RWPE1 (cell line): Measurements from ENCODE around the gene DFFB.

ENCODE experiments used
- CTCF ChIA-PET: fragments of 350-600 bp; sonication (Branson Sonifier 250); formaldehyde crosslinking; extraction: SDS; loops from one replicate; lab custom pipeline; 2021; lab: Yijun Ruan, JAX
- POLR2A ChIA-PET: fragments of 400-600 bp; formaldehyde crosslinking; extraction: SDS; loops from one replicate; lab custom pipeline; 2020; ENCODE audit warnings: antibody characterized with exemption; ENCODE audit not compliant: low non-redundant PET; lab: Yijun Ruan, JAX
- DNase-seq: peaks from one replicate; pipeline ENCODE4 v3.0.0; 2012; ENCODE audit warnings: low spot score
- H3K27ac ChIP-seq: fragments of 450-650 bp; 2 replicates; pipeline ENCODE4 v1.5.1; 2017
- CTCF ChIP-seq: fragments of 450-650 bp; conservative IDR thresholded peaks from 2 replicates; pipeline ENCODE4 v1.5.1; 2017; ENCODE audit warnings: low read depth, mild to moderate bottlenecking

The DFFB gene

GRCh38 chr1:3929126-3929525 lies 71.8 kb downstream of the DFFB start:
- POLR2A ChIA-PET, result no interaction called here
- no peak for TF ChIP-seq CTCF
- H3K27ac ChIP-seq, result no peak overlapping the region
- DNase-seq, result no peak
- CTCF ChIA-PET, result no interaction called here

GRCh38 chr1:3930301-3931006 lies 73.2 kb downstream of the DFFB start:
- TF ChIP-seq CTCF, result no peak
- ChIA-PET CTCF (interaction anchor here (0.6 kb wide), 1 partner anchor 67 kb away, joined by 3 read pairs; no protein-coding TSS in a partner anchor), POLR2A (no interaction called here)

GRCh38 chr1:3931007-3931912 lies 74.0 kb downstream of the DFFB start:
- ChIA-PET CTCF (interaction anchor here (0.6 kb wide), 1 partner anchor 66 kb away, joined by 3 read pairs; no protein-coding TSS in a partner anchor), POLR2A (no interaction called here)
- no peak for DNase-seq
- TF ChIP-seq CTCF, result no peak
- no peak overlapping the region for H3K27ac ChIP-seq

More at GRCh38 chr1:3930301-3931006, 73.2 kb downstream of the DFFB start:
- H3K27ac ChIP-seq, result no peak overlapping the region
- DNase-seq, result no peak

GRCh38 chr1:3932156-3932919 lies 75.1 kb downstream of the DFFB start:
- no peak for DNase-seq
- H3K27ac ChIP-seq, result no peak overlapping the region
- CTCF ChIA-PET, result interaction anchor here (0.5 kb wide), 1 partner anchor 74 kb away, joined by 5 read pairs; no protein-coding TSS in a partner anchor
- TF ChIP-seq CTCF, result no peak
- POLR2A ChIA-PET, result no interaction called here
